ENCODE measurements around the gene SH3PXD2B.
A peak's percentile ranks its signal among the peaks of the same experiment; 100 is the strongest.
"Not testable (repeated sequence)": the region's sequence is repeated elsewhere in the genome, so short reads cannot be mapped to it uniquely, and the experiment has no call there.

Gene SH3PXD2B

DNA sequence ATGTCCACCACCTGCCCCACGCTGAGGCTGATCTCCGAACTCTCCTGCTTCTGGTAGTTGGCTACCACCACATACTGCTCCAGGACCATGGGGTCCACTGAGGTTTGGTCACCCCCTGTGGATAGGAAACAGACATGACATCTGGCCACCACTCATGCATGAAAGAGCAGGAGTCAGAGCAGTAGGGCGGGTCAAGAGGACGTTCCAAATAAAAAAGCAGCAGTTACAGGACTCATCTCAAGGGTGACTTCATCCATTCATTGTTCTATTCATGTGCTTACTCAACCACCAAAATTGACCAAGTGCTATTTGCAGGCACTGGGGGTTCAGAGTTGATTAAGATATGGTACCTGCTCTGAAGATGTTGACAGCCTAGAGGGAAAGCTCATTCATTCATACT, 91.6 kb downstream of the SH3PXD2B start:
- DNase-seq, result no peak
- in situ Hi-C loops (cut with HindIII; ENCODE audit: low pct_ligation_motif_present, low pct_unique_long_range_greater_than_20kb, low sequenced_read_pairs), result no loop called here

DNA sequence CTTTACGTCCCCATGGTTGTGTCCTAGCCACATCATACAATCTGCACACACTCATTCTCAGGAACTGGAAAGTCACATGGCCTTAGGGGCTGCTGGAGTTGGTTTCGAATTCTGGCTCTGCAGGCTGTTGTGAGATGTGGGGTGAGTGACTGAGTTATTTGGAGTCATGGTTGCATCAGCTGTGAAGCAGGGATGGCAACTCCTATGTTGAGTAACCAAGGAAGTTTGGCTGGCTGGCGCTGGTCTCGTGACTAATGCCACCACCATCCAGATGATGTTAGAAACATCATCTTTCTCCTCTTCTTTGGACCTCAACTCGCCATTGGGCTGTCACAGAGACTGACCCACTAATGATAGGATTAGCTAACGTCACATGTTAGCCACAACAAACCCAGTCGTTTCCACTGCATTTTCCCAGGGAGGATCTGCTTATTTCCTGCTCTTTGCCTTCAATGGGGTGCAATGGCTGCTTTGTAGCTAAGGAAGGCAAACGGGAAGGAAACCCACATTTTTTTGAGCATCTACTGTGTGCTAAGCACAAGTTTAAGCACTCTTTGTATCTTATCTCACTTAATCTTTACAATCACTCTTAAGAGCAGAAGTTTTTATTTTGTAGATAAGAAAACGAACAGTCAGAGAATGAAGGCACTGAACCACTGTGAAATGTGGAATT, 92.6 kb downstream of the SH3PXD2B start:
- in situ Hi-C loops (cut with HindIII; ENCODE audit: low pct_ligation_motif_present, low pct_unique_long_range_greater_than_20kb, low sequenced_read_pairs), result no loop called here
- peak; percentile 70 for DNase-seq

DNA sequence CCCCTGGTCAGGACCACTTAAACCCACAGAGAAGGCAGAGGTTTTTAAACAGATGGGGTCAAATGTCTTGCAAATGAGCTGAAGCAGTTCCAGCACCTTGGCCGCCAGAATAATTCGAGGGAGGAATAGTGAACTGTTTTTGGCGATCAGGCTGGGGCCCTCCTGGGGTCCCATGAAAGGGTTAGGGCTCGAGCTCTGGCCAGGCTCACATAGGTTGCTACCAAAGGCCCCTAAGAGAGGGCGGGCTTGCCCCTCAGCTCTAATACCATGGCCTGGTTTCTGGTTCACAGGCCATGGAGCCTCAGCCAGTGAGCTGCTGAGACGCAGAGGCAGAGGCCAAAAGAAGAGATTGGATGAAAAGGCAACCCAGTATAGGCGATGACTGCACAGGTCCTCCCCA, 96.0 kb downstream of the SH3PXD2B start:
- DNase-seq, result no peak
- in situ Hi-C loops (cut with HindIII; ENCODE audit: low pct_ligation_motif_present, low pct_unique_long_range_greater_than_20kb, low sequenced_read_pairs), result no loop called here

DNA sequence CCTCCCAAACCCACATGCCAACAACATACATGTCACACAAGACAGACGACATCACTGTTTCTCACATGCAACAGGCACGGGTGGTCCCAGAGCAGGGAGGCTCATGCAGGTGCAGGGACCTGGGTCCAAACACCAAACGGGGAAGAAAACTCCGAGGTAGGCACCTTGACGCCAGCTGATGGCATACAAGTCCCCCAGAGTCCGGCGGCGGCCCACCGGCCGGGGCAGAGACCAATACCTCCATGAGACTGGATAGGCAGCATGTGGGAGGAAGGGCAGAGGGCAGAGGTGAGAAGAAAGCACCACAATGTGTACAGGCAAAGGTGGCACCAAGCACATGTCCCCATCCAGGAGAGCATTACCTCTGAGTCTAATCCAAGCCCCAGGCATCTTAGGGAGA, 97.8 kb downstream of the SH3PXD2B start:
- in situ Hi-C loops (cut with HindIII; ENCODE audit: low pct_ligation_motif_present, low pct_unique_long_range_greater_than_20kb, low sequenced_read_pairs), result no loop called here
- no peak for DNase-seq

DNA sequence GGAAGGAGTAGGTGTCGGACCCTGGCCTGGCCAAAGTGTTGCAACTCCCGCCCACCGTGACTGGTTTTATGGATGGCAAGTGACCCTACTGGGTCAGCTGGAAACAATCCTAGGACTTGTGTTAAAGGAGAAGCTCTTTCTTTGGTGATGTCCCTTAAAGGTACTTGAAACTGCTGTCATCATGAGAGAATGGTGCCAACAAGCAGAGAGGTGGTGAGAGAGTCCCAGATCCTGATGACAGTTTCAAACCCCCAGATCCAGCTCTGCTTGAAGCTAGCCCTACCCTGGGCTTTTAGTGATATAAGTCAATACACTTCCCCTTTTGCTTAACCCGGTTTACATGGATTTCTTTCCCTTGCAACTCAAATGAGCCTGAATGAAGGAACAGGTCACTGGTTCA, 98.3 kb downstream of the SH3PXD2B start:
- in situ Hi-C loops (cut with HindIII; ENCODE audit: low pct_ligation_motif_present, low pct_unique_long_range_greater_than_20kb, low sequenced_read_pairs), result no loop called here
- no peak for DNase-seq

DNA sequence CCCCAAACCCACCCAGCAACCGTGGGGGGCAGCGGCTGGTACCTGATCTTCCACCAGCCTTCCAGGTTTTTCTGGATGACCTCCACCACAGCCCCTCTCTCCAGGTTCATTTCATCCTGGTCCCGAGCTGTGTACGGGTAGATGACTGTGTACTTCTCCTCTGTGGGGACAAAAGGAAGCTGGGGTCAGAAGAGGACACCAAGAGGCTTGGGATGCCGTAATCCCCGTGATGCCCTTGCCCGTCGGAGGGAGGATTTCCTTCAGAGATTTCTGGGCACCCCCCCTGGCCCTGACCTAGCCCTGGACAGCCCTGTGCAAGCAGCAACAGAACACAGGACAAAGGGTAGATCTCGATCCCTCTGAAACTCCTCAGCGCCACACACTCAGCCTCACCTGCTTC, 100.5 kb downstream of the SH3PXD2B start:
- in situ Hi-C loops (cut with HindIII; ENCODE audit: low pct_ligation_motif_present, low pct_unique_long_range_greater_than_20kb, low sequenced_read_pairs), result no loop called here
- no peak for DNase-seq

DNA sequence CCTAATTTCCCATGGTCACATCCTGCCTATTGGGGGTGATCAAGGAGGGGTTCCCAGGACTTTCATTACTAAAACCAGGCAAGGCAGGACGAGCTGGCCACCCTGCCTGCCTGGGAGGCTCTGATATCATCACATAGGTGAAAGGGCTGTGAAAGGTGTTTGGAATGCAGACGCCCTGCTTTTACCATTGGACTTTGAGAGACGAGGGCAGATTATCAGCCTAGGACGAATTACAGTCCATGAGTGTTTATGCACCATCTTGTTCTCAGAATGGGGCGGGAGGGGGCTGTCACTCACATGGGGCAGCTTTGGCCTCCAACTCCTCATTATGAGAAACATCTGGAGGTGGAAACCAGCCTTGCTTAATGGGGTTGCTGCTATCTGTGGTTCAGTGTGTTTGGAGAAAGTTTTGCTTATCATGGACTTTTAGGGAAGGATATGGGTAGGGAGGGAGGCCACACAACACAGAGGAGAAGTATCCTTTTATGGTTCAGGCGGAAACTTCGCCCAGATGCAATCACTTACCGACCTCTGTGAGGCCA, 101.0 kb downstream of the SH3PXD2B start:
- no peak for DNase-seq
- in situ Hi-C loops (cut with HindIII; ENCODE audit: low pct_ligation_motif_present, low pct_unique_long_range_greater_than_20kb, low sequenced_read_pairs), result no loop called here

DNA sequence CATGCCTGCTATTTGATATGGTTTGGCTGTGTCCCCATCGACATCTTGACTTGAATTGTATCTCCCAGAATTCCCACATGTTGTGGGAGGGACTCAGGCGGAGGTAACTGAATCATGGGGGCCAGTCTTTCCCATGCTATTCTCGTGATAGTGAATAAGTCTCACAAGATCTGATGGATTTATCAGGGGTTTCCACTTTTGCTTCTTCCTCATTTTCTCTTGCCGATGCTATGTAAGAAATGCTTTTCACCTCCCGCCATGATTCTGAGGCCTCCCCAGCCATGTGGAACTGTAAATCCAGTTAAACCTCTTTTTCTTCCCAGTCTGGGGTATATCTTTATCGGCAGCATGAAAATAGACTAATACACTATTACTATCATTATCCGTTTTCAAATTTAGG, 101.8 kb downstream of the SH3PXD2B start:
- DNase-seq; in situ Hi-C loops (cut with HindIII; ENCODE audit: low pct_ligation_motif_present, low pct_unique_long_range_greater_than_20kb, low sequenced_read_pairs): not testable (repeated sequence)

DNA sequence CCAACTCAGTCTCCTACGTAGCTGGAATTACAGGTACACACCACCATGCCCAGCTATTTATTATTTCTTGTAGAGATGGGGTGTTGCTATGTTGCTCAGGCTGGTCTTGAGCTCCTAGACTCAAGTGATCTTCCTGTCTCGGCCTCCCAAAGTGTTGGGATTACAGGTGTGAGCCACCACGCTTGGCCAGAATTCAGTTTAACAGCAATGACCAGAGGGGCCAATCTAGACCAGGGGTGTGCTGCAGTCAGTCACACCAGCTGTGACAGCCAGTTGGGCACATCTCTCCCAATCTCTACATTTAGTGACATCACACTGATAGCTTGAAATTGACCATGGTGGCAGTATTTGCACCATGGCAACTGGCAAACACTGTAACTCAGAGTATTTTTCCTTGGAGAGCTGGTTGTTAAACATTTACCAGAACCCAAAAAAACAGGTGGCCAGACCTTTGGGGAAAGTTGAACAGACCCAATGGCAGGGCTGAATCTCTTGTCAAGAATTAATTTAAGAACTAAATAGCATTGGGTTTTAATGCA, 103.0 kb downstream of the SH3PXD2B start:
- no peak for DNase-seq
- in situ Hi-C loops (cut with HindIII; ENCODE audit: low pct_ligation_motif_present, low pct_unique_long_range_greater_than_20kb, low sequenced_read_pairs), result no loop called here

DNA sequence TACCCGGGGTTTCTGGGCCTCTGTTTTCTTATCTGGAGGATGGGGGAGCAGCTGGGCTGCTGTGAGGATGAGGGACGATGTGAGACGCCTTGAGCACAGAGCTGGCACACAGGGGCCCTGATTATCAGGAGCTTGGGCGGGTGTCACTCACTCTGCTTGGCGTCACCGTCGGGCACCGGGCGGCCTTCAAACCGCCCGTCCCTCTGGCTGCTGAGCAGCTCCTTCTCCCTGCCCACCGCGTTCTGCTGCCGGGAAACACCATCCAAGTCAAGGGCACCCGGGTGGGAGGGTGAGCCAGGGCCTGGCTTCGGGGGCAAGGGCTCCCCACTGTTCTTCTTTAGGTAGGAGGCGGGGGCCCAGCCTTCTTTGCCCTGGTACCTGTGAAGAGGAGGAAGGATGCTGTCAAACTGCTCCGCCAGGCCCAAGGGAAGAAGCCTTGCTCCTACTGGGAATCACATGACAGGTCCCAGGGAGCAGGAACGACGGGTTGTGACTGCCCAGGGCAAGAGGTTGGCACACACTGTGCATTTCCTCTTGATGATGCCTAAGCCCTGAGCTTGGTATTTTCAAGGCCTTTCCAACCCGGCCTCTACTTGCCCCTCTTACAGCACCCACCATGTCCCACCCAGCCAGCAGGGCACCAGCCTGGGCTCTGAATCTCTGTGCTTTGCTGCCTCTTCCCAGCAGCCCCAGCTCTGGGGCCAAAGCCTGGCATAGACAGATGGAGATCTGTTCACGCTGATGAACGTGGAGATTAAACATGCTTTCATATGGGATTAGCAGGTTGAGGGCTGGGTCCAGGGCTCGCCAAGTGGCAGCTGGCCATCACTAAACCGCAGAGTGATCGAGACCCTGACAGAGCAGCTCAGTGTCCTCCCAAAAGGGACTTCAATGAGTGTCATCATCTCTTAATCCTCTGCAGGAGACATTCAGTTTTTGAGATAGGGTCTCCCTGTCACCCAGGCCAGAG, 103.8 kb downstream of the SH3PXD2B start:
- in situ Hi-C loops (cut with HindIII; ENCODE audit: low pct_ligation_motif_present, low pct_unique_long_range_greater_than_20kb, low sequenced_read_pairs), result no loop called here
- no peak for DNase-seq

DNA sequence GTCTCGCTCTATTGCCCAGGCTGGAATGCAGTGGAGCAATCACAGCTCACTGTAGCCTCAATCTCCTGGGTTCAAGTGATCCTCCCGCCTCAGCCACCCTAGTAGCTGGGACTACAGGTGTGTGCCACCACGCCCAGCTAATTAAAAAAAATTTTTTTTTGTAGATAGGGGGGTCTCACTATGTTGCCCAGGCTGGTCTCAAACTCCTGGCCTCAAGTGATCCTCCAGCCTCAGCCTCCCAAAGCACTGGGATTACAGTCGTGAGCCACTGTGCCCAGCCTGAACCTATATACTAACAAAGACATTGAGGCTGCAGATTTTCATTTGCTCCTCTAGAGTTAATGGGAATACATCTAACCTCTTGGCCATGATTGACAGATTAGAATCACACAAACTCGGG, 105.6 kb downstream of the SH3PXD2B start:
- in situ Hi-C loops (cut with HindIII; ENCODE audit: low pct_ligation_motif_present, low pct_unique_long_range_greater_than_20kb, low sequenced_read_pairs), result not testable (repeated sequence)

DNA sequence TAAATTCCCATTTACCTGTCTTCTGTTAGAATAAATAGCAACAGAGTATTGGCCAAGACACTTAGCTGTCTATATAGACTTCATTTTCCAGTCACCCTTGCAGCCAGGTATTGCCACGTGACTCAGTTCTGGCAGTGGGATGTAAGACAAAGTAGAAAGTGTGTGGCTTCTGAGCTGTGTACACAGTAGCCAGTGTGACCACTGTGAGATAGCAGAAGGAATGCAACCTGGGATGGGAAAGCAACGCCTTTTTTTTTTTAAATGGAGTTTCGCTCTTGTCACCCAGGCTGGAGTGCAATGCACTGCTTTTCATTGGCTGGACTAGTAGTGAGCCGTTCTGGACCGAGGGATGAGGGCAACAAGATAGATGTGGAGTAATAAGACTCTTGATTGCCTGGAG, 106.2 kb downstream of the SH3PXD2B start:
- in situ Hi-C loops (cut with HindIII; ENCODE audit: low pct_ligation_motif_present, low pct_unique_long_range_greater_than_20kb, low sequenced_read_pairs), result no loop called here
- no peak for DNase-seq

More for the DNA sequence above, 105.6 kb downstream of the SH3PXD2B start:
- not testable (repeated sequence) for DNase-seq

DNA sequence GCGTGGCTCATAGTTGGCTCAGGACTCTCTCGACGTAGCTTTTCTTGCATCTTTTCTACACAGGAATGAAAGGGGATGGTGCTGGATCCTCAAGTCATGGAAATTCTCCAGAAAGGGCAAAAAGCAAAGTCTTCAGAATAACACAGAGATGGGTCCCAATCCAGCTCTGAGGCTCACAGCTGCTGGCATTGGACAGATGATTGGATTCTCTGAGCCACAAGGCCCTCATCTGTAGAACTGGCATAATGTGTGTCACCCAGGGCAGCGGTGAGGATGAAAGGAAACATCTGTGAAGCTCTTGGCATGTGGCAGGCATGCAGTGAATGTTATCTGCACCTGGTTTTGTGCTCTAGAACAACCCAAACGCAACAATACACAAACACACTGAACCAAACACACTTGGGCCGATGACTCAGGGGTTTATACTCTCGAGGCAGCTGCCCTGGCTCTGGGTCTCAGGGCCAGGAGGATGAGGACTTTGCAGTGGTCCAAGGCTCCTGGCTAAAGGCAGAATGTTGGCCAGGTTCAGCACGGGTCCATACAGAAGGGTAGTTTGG, 106.8 kb downstream of the SH3PXD2B start:
- in situ Hi-C loops (cut with HindIII; ENCODE audit: low pct_ligation_motif_present, low pct_unique_long_range_greater_than_20kb, low sequenced_read_pairs), result no loop called here
- no peak for DNase-seq

DNA sequence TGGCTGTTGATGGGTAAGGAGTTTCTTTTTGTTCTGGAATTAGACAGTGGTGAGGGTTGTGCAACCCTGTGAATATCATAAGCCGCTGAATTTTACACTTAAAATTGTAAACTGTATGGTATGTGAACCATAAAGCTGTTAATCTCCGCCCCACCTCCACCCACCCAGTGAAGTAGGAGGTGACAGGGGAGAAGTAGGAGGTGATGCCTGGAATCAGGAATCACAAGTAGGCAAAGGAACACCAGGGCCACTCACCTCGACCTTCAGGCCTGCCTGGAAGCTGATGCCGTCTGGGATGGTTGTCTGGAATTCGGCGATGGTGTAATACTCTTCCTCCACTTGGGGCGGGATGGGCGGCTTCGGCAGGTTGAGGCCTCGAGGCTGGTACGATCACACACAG, 108.4 kb downstream of the SH3PXD2B start:
- in situ Hi-C loops (cut with HindIII; ENCODE audit: low pct_ligation_motif_present, low pct_unique_long_range_greater_than_20kb, low sequenced_read_pairs), result no loop called here

DNA sequence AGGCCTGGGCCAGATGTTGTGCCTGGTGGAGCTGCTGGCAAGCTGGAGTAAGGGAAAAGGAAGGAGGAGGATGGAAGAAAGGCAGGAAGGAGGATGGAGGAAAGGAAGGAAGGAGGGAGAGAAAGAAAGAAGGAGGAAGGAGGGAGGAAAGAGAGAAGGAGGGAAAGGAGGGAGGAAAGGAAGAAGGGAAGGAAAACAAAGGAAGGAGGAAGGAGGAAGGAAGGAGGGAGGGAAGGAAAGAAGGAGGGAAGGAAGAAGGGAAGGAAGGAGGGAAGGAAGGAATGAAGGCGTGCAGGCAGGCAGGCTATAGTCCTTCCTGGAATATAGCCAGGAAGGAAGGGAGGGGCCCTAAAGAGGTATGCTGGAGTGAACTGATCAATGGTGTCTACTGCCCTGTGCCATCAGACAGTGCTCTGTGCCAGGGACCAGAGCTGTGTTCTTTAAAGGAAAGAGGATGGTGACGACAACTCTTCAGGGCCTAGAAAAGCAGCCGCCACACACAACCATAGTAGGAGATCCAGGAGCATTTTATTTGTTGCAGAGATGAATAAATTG, 109.4 kb downstream of the SH3PXD2B start:
- DNase-seq, result no peak
- in situ Hi-C loops (cut with HindIII; ENCODE audit: low pct_ligation_motif_present, low pct_unique_long_range_greater_than_20kb, low sequenced_read_pairs), result no loop called here

More for the DNA sequence above, 108.4 kb downstream of the SH3PXD2B start:
- no peak for DNase-seq

DNA sequence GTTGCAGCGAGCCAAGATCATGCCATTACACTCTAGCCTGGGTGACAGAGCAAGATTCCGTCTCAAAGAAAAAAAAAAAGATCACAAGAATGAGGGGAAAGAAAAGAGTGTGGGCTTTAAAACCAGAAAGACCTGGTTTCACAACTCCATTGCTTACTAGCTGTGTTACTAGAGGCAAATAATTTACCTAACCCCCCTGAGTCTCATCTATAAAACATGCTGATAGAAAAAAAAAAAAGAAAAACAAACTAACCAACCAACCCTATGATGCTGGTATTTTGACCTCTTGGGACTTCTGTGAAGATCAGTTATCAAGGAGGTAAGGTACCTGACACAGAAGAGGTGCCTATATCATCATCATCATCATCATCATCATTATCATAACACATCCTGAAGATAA, 110.6 kb downstream of the SH3PXD2B start:
- in situ Hi-C loops (cut with HindIII; ENCODE audit: low pct_ligation_motif_present, low pct_unique_long_range_greater_than_20kb, low sequenced_read_pairs), result no loop called here

DNA sequence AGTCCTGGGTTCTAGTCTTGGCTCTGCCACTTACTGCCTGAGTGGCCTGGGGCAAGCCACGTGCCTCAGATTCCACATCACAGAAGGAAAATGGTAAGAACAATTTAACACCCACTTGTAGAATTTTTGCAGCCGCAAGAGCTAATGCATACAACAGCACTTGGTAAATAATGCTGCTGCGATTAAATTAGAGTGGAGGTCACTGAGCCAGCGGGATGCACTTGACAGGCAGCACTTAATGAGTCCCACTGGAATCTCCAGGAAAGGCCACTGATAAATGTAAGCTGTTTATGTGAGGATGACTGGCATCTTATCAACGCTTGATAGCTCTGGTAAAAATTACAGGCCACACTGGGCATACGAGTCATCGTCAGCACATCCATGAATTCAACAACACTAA, 111.4 kb downstream of the SH3PXD2B start:
- no peak for DNase-seq
- in situ Hi-C loops (cut with HindIII; ENCODE audit: low pct_ligation_motif_present, low pct_unique_long_range_greater_than_20kb, low sequenced_read_pairs), result no loop called here

More for the DNA sequence above, 110.6 kb downstream of the SH3PXD2B start:
- DNase-seq, result no peak

DNA sequence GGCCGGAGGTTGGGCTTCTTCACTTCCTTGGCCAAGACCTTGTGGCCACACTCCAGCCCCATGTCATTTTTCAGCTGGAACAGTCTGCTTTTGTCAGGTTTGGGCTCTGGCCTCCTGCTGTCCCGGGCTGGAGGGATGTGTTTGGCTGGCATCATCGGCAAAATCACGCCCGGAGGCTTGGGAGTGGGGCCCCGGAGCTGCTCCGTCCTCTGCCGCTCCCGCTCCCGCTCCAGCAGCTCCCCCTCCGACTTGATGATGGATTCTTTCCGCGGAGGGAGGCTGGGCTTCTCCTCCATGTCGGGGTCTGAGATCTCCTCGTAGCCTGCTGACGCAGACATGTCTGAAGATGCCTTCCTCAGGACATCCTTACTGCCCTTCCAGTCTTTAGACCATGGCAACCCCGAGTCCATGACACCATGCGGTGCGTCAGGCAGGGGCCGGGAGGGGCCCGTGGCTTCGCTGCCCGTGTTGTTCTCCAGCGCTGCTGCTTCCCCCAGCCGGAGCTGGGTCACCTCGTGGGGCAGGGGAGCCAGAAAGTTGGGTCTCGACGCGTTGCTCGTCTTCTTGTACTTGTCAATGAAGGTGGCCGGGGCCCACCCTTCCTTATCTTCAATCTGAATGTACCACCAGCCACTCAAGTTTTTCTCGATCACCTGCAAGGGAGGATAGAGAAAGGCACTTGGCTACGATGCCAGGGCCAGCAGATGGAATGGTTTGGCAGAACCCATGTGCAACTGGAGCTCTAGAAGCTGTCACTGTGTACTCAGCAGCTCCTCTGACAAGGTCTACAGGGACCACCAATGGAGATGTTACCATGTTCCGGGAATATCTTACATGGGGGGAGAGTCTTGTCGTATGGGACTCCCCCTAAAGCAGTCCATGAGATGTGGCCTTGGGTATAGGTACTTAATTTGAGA, 114.8 kb downstream of the SH3PXD2B start:
- DNase-seq, result no peak
- in situ Hi-C loops (cut with HindIII; ENCODE audit: low pct_ligation_motif_present, low pct_unique_long_range_greater_than_20kb, low sequenced_read_pairs), result no loop called here

Data from ACHN (cell line).